Stimulated activated CD8-positive, alpha-beta memory T cell treated with anti-CD3 and anti-CD28 coated beads, Interleukin-15, amount 100 ng/mL, for 4 hours (primary cell): ENCODE data around the gene BCL3.
"Not testable (repeated sequence)": the region's sequence is repeated elsewhere in the genome, so short reads cannot be mapped to it uniquely, and the experiment has no call there.

ENCODE experiments used
- DNase-seq, 2 donors: peaks; one replicate each; pipeline ENCODE4 v3.0.0-alpha.2; 2020; ENCODE audit warnings: low read depth in 2 of 2

BCL3 gene

GRCh38 chr19:44748426-44749254 is at the start of gene BCL3:
TSS of gene BCL3 (plus strand) at chr19:44748708. CDS start at chr19:44748791, 83 bp downstream.
- peak; percentile 22 to 64 for DNase-seq

GRCh38 chr19:44700547-44700946 is 48.0 kb upstream of the BCL3 start:
- DNase-seq = no peak

- no peak for DNase-seq
These were observed 47.3 kb upstream of the BCL3 start for GRCh38 chr19:44701228-44701627.

GRCh38 chr19:44702551-44703176 is 45.8 kb upstream of the BCL3 start:
- DNase-seq = no peak

GRCh38 chr19:44703336-44704078 is 45.0 kb upstream of the BCL3 start:
- DNase-seq = no peak

- DNase-seq = no peak
These were observed 43.5 kb upstream of the BCL3 start for GRCh38 chr19:44704982-44705381.

- DNase-seq = no peak
These were observed 43.0 kb upstream of the BCL3 start for GRCh38 chr19:44705502-44706010.

- no peak for DNase-seq
These were observed 41.8 kb upstream of the BCL3 start for GRCh38 chr19:44706506-44707236.

GRCh38 chr19:44707794-44708193 is 40.7 kb upstream of the BCL3 start:
- DNase-seq = no peak

- no peak for DNase-seq
These were observed 39.6 kb upstream of the BCL3 start for GRCh38 chr19:44708940-44709339.

- DNase-seq = not testable (repeated sequence)
These were observed 38.9 kb upstream of the BCL3 start for GRCh38 chr19:44709434-44710266.

- no peak for DNase-seq
These were observed 38.0 kb upstream of the BCL3 start for GRCh38 chr19:44710483-44710882.

GRCh38 chr19:44712864-44713515 is 35.5 kb upstream of the BCL3 start:
- no peak for DNase-seq

- DNase-seq = no peak
These were observed 33.8 kb upstream of the BCL3 start for GRCh38 chr19:44714597-44715169.

GRCh38 chr19:44717603-44718002 is 30.9 kb upstream of the BCL3 start:
- no peak for DNase-seq

GRCh38 chr19:44718441-44719261 is 29.9 kb upstream of the BCL3 start:
- no peak for DNase-seq

- no peak for DNase-seq
These were observed 29.2 kb upstream of the BCL3 start for GRCh38 chr19:44719262-44719701.

- not testable (repeated sequence) for DNase-seq
These were observed 28.1 kb upstream of the BCL3 start for GRCh38 chr19:44720396-44720795.

GRCh38 chr19:44720945-44721344 is 27.6 kb upstream of the BCL3 start:
- no peak for DNase-seq
